Smooth muscle cell (in vitro differentiated cells): ENCODE data around the gene RAB8B. TPM values are rescaled to one million over a fixed set of nuclear protein-coding genes. Genes with fewer than 3 reads are reported as not detected.

Experiments
- DNase-seq: peaks from one replicate; lab custom pipeline; 2025; ENCODE audit not compliant: unreplicated experiment; lab: John Stamatoyannopoulos, UW
- H2AFZ ChIP-seq: fragments of 200-600 bp; sonication (generic); 2 replicates; pipeline ENCODE4 v1.6.0; 2016; ENCODE audit warnings: antibody characterized with exemption, low read depth, mild to moderate bottlenecking
- H3F3A ChIP-seq: fragments of 200-600 bp; sonication (generic); 2 replicates; pipeline ENCODE4 v1.6.0; 2017; ENCODE audit warnings: antibody characterized with exemption, low read depth
- H3K27ac ChIP-seq: fragments of 200-600 bp; sonication (generic); 2 replicates; pipeline ENCODE4 v1.5.1; 2016; ENCODE audit warnings: low read depth, mild to moderate bottlenecking
- H3K27me3 ChIP-seq: fragments of 200-600 bp; sonication (generic); 2 replicates; pipeline ENCODE4 v1.6.1; 2016; ENCODE audit warnings: low read depth, mild to moderate bottlenecking
- H3K36me3 ChIP-seq: fragments of 200-600 bp; sonication (generic); 2 replicates; pipeline ENCODE4 v1.5.1; 2016; ENCODE audit warnings: low read depth
- H3K4me1 ChIP-seq: fragments of 200-600 bp; sonication (generic); 2 replicates; pipeline ENCODE4 v1.5.1; 2016; ENCODE audit warnings: low read depth
- H3K4me2 ChIP-seq: fragments of 200-600 bp; sonication (generic); 2 replicates; pipeline ENCODE4 v1.6.0; 2016; ENCODE audit warnings: mild to moderate bottlenecking
- H3K4me3 ChIP-seq: fragments of 200-600 bp; sonication (generic); 2 replicates; pipeline ENCODE4 v1.5.1; 2016; ENCODE audit warnings: mild to moderate bottlenecking
- H3K79me2 ChIP-seq: fragments of 200-600 bp; sonication (generic); 2 replicates; pipeline ENCODE4 v1.6.0; 2016; ENCODE audit warnings: low read depth, mild to moderate bottlenecking
- H3K9ac ChIP-seq: fragments of 200-600 bp; sonication (generic); 2 replicates; pipeline ENCODE4 v1.6.0; 2016; ENCODE audit warnings: low read depth
- H3K9me3 ChIP-seq: fragments of 200-600 bp; sonication (generic); replicated peaks from 2 replicates; pipeline ENCODE4 v1.5.1; 2016; ENCODE audit warnings: low read depth
- H4K20me1 ChIP-seq: fragments of 200-600 bp; sonication (generic); 2 replicates; pipeline ENCODE4 v1.6.0; 2016; ENCODE audit warnings: low read depth
- CTCF ChIP-seq: fragments of 200-600 bp; sonication (generic); IDR thresholded peaks from 2 replicates; pipeline ENCODE4 v1.5.1; 2017; ENCODE audit warnings: borderline replicate concordance, mild to moderate bottlenecking, antibody characterized with exemption; ENCODE audit not compliant: insufficient read depth, poor library complexity, severe bottlenecking
- WGBS: methylation state at CpG from one replicate; pipeline ENCODE4 v1.1.7; 2016; ENCODE audit warnings: low lambda C conversion rate; 5-methylcytosine and 5-hydroxymethylcytosine counted together
- polyA plus RNA-seq: library from polyadenylated mRNA; unstranded; fragments of >200 nt; fragmentation: Nextera tagmentation; extraction: Ambion mirVana; gene quantifications from 2 replicates; pipeline ENCODE4 v1.2.1, GENCODE V29; 2016
- total RNA-seq: library from RNA; depleted of rRNA; stranded (reverse); fragments of >200 nt; gene quantifications from 2 replicates; pipeline ENCODE4 v1.2.3, GENCODE V29; 2014

Gene RAB8B
- total and polyA plus RNA-seq, 2 experiments from 2014 or later: 11.5 to 34.7 TPM

- Histone ChIP-seq H3K36me3 (no peaks in the 10 kb centered on the region), H3K79me2 (no peaks in the 10 kb centered on the region), H4K20me1 (no peaks in the 10 kb centered on the region), H3K4me1 (peaks cover 9% of the 10 kb centered on the region), H3K27me3 (no peaks in the 10 kb centered on the region), H3K9ac (peak overlapping the region; percentile 82), H3K9me3 (no peaks in the 10 kb centered on the region), H3K4me3 (peak overlapping the region; percentile 94), H2AFZ (peak overlapping the region; percentile 71), H3K4me2 (peak overlapping the region; percentile 91), H3K27ac (no peak overlapping the region), H3F3A (peaks cover 12% of the 10 kb centered on the region)
- no peak for DNase-seq
- no peak for TF ChIP-seq CTCF
- WGBS: 9% methylated on average over 17 of the region's 17 CpGs
These were observed 88.6 kb downstream of the RAB8B start for GRCh38 chr15:63277893-63278456.

- Histone ChIP-seq H3K9me3 (no peaks in the 10 kb centered on the region), H3K4me3 (no peak overlapping the region), H4K20me1 (no peaks in the 10 kb centered on the region), H3K36me3 (no peaks in the 10 kb centered on the region), H3K4me1 (no peaks in the 10 kb centered on the region), H3F3A (peaks cover 5% of the 10 kb centered on the region), H3K4me2 (no peak overlapping the region), H3K9ac (no peak overlapping the region), H3K27me3 (no peaks in the 10 kb centered on the region), H2AFZ (no peak overlapping the region), H3K79me2 (no peaks in the 10 kb centered on the region), H3K27ac (no peak overlapping the region)
- no peak for TF ChIP-seq CTCF
- WGBS: 89% methylated on average over 9 of the region's 9 CpGs
- DNase-seq: no peak
These were observed 93.7 kb downstream of the RAB8B start for GRCh38 chr15:63283126-63283525.

- H3K9me3 ChIP-seq: no peaks in the 10 kb centered on the region
- no peak overlapping the region for H3K9ac ChIP-seq
- H3K79me2 ChIP-seq: no peaks in the 10 kb centered on the region
- no peak overlapping the region for H2AFZ ChIP-seq
- no peak overlapping the region for H3K4me2 ChIP-seq
- H3F3A ChIP-seq: peaks cover 5% of the 10 kb centered on the region
- H3K36me3 ChIP-seq: no peaks in the 10 kb centered on the region
- H3K27ac ChIP-seq: no peak overlapping the region
- no peaks in the 10 kb centered on the region for H3K27me3 ChIP-seq
- H3K4me3 ChIP-seq: no peak overlapping the region
- DNase-seq: no peak
- no peak for TF ChIP-seq CTCF
- H3K4me1 ChIP-seq: no peaks in the 10 kb centered on the region
- no peaks in the 10 kb centered on the region for H4K20me1 ChIP-seq
- WGBS: 97% methylated on average over 6 of the region's 6 CpGs
These were observed 94.9 kb downstream of the RAB8B start for GRCh38 chr15:63284335-63284734.

DNA sequence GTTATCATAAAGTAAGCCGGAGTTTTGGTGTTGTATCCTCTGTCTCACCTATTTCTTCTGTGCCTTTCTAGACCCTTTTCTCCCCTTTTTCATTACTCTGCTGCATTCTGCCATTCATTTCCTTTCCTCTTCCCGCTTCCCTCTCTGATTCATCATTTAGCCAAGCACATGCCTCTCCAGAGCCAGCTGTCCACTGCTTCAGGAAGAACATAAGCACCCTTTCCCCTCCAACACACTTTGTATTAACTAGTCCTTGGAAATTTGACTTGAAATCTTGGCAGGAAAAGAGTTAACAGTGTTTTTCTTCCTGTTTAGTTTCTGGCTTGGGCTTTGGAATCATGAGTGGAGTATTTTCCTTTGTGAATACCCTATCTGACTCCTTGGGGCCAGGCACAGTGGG lies 97.7 kb downstream of the RAB8B start:
- H3K4me2 ChIP-seq: no peak overlapping the region
- H3K79me2 ChIP-seq: no peaks in the 10 kb centered on the region
- no peak overlapping the region for H2AFZ ChIP-seq
- H3K36me3 ChIP-seq: no peaks in the 10 kb centered on the region
- TF ChIP-seq CTCF: no peak
- no peaks in the 10 kb centered on the region for H3K27me3 ChIP-seq
- H3K27ac ChIP-seq: no peak overlapping the region
- H3K9ac ChIP-seq: no peak overlapping the region
- peaks cover 9% of the 10 kb centered on the region for H3K4me1 ChIP-seq
- 72% methylated on average over 2 of the region's 2 CpGs for WGBS
- no peaks in the 10 kb centered on the region for H4K20me1 ChIP-seq
- no peaks in the 10 kb centered on the region for H3K9me3 ChIP-seq
- no peak overlapping the region for H3K4me3 ChIP-seq
- DNase-seq: no peak
- peaks cover 8% of the 10 kb centered on the region for H3F3A ChIP-seq
